Ascending aorta (tissue), 2 donors: ENCODE results near the gene COX10. TPM values are rescaled to one million over a fixed set of nuclear protein-coding genes. Genes with fewer than 3 reads are reported as not detected.

Experiments used
- DNase-seq, 2 donors: peaks; one replicate each; pipeline ENCODE4 v3.0.0-alpha.2; 2019; ENCODE audit warnings: low spot score in 2 of 2
- H3K27ac ChIP-seq, 2 donors: fragments of 200-600 bp; sonication (generic); one replicate each; pipeline ENCODE4 v1.5.1; 2016 to 2017; ENCODE audit warnings: mild to moderate bottlenecking in 1 of 2
- H3K27me3 ChIP-seq: fragments of 200-600 bp; sonication (generic); one replicate; pipeline ENCODE4 v1.5.1; 2017
- H3K36me3 ChIP-seq, 2 donors: fragments of 200-600 bp; sonication (generic); one replicate each; pipeline ENCODE4 v1.5.1; 2016
- H3K4me1 ChIP-seq, 2 donors: fragments of 200-600 bp; sonication (generic); one replicate each; pipeline ENCODE4 v1.5.1; 2016 to 2017; ENCODE audit warnings: mild to moderate bottlenecking in 1 of 2
- H3K4me3 ChIP-seq, 2 donors: fragments of 200-600 bp; sonication (generic); one replicate each; pipeline ENCODE4 v1.5.1; 2016 to 2017; ENCODE audit warnings: mild to moderate bottlenecking in 1 of 2
- H3K9me3 ChIP-seq, 2 donors: fragments of 200-600 bp; sonication (generic); one replicate each; pipeline ENCODE4 v1.5.1; 2016
- CTCF ChIP-seq, 3 experiments: fragments of 200-600 bp in 2 of 3; fragments of 450-650 bp in 1 of 3; sonication (generic) in 2 of 3; IDR thresholded peaks; one replicate each; pipeline ENCODE4 v1.5.1; 2016 to 2019; ENCODE audit warnings: antibody characterized with exemption in 3 of 3, mild to moderate bottlenecking in 1 of 3, moderate library complexity in 1 of 3
- intact Hi-C: fragments of 100-400 bp; cut with DNase I; formaldehyde crosslinking; loops from one replicate; pipeline ENCODE4 v1.15.1; 2023
- total RNA-seq: library from RNA; depleted of rRNA; stranded (reverse); fragments of >200 nt; gene quantifications from one replicate; pipeline ENCODE4 v1.1.0, GENCODE V29; 2016

Gene COX10
- total RNA-seq, 1 donor from 2014 or later: 6.4 TPM

GRCh38 chr17:14245629-14246028, 176.3 kb downstream of the COX10 start:
- Histone ChIP-seq H3K4me3 (no peak overlapping the region), H3K27ac (no peak overlapping the region), H3K4me1 (no peaks in the 10 kb centered on the region), H3K36me3 (no peaks in the 10 kb centered on the region), H3K9me3 (no peaks in the 10 kb centered on the region), H3K27me3 (no peaks in the 10 kb centered on the region)
- DNase-seq: no peak
- no peak for TF ChIP-seq CTCF (IDR thresholded peaks at IDR 0.05)
- intact Hi-C loops: no loop called here

Other genes with a start within 250 kb of the COX10 start
- not detected for gene CDRT15, start 167.4 kb downstream of the COX10 start, total RNA-seq
- gene HS3ST3B1, start 231.6 kb downstream of the COX10 start, total RNA-seq: 14.6 TPM